GM18498 (cell line): ENCODE results near the gene ZNF775.
"Not testable (repeated sequence)": the region's sequence is repeated elsewhere in the genome, so short reads cannot be mapped to it uniquely, and the experiment has no call there.

Experiments used
- ATAC-seq: cut with Tn5 transposase; IDR thresholded peaks from one replicate; pipeline ENCODE4 v1.9.1; 2021; ENCODE audit warnings: mild to moderate bottlenecking, moderate library complexity; ENCODE audit not compliant: unreplicated experiment

The ZNF775 gene

DNA sequence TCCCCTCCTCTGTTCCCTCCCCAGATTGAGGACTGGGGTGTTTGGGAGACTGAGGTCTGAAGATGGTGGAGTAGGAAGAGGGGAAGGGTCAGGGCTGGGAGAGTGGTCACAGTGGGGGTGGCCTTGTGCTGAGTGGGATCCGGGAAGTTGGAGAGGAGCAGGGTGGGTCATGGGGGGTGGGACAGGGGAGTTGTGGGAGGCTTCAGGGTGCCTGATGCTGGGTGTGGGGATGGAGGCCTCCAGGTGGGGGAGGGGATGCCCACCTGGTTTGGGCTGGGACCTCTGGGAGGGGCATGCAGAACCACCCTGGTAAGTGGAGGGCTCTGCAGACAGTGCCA, 2.6 kb downstream of the ZNF775 start:
- ATAC-seq = no peak

DNA sequence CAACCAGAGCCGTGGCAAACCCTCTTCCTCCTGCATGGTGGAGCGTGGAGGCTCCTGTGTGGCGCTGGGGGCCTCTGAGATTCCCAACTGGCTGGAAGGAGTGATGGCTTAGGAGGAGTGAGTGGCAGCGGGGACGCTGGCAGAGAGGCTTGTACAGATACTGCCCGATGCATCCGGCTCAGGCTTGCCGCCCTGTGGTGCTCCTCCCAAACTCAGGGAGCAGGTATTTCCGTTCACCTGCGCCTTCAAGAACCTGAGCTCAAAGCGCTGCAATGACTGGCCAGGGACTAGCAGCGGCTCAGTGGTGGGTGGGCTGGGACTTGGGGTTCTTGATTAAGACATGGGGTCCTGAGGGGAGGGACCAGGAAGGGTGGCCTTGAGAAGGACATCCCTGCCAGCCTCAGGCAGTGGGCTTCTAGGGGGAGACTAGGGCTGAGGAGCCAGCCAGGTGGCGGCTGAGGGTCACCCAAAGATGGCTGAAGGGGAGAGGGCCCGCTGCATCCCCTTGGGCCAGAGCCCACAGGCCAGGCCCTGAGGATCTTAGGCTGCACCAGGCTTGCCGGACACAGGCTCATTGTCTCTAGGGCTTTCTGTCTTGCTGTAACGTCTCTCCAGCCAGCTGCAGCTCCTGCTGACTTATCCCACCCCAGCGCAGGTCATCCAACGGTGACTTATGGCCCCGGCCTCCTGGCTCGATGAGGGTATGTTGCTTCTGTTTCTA, 3.2 kb downstream of the ZNF775 start:
- no peak for ATAC-seq

DNA sequence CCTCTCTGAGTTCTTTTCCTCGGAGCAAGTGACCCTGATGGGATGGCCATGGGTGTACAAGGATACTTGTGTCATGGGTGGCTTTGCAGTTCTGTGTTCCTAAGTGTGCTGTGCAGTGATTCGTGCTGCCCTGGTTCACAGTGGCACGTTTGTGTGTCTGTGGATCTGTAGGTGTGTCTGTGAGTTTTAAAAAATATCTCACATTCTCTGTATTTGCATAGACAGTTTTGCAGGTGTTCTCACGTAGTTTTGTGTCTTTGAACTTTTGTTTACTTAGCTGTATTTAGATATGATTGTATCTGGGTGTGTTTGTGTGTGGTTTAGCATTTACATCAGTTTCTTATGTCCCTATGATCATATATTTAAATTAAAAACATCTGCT, 3.7 kb downstream of the ZNF775 start:
- no peak for ATAC-seq

DNA sequence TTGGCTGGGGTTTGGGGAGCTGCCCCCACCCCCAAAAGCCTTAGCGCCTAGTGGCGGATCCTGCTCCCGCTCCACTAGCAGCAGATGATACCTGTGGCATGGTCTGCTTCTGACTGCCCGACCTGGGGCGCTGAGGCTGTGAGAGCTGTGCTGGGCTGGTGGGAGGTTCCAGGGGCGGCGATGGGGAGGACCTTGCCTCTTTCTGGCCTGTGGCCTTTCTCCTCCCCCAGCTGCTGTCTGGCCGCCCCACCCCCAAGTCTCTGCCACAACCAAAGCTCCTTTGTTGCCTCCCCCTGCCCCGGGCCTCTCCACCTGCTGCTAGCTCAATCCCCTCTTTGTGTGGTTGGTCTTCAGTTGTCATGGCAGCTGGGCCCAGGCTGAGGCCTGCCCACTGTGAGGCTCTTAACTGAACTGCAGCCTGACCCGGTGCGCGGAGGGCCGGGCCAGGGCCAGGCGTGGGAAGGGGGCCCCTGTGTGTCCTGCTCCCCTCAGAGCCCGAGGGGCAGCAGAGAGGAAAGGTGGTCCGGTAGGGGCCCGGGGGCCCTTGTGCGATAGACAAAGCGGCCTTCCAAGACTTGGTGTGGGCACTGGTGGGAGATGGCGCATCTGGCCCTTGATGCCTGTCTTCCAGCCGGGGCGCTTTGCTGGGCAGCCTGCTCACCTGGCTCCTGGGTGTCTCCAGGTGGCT, 4.7 kb downstream of the ZNF775 start:
- ATAC-seq = no peak

DNA sequence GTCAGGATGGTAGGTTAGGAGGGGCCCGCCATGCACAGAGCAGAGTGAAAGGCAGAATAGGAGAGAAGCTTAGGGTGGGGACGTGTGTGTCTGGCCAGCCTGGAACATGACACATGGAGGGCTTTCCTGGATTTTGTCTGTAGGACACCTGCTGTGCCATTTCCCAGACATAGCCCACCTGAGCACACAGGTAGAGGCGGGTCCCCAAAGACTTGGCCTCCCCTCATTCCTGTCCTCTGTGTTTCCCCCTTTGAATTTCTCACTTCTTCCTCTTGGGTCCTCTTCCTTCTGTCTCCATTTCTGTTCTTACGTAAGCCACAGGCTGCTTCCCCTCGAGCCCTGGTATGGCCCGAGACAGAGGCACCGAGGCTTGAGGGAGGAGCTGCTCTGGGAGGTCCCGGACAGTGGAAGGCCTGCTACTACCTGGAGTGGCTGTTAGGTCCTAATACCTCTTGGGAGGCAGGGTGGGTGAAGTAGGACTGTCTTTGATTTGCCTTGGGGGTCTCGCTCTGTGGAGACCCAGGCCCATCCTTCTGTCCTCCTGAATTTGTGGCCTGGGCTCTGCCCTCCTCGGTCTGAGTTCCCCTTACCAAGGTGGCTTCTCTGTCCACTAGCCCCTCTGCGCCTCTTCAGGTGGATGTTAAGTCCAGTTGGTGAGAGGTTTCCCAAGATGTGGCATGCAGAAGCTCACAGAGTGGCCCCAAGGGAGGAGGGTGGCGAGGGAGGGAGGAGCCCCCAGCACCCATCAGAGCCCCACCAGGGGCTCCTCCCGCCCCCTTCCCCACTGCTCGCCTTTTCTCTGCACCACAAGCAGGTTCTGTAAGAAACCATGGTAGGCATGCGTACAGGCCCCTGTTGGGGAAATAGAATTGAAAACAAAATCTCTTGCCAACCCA, 5.5 kb downstream of the ZNF775 start:
- ATAC-seq = no peak

DNA sequence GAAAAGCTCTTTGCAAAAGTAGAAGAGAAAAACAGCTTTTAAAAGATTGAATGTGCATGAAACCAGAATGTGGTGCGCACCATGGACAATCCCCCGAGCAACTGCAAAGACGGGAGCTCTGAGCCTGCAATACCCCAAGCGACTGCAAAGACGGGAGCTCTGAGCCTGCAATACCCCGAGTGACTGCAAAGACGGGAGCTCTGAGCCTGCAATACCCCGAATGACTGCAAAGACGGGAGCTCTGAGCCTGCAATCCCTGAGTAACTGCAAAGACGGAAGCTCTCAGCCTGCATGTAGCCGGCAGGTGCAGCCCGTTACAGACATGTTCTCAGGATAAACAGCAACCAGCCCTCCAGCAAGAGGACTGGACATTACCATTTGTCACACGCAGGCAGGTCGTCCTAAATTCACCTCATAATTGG, 6.2 kb downstream of the ZNF775 start:
- ATAC-seq = no peak

DNA sequence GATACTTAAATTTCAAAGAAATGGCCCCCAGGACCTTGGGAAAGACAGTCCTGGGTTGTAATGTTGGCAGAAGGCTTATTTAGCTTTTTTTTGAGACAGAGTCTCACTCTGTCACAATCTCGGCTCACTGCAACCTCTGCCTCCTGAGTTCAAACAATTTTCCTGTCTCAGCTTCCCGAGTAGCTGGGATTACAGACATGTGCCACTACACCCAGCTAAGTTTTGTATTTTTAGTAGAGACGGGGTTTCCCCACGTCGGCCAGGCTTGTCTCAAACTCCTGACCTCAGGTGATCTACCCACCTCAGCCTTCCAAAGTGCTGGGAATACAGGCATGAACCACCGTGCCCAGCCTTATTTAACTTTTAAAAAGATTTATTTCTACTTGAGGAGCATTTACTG, 6.8 kb downstream of the ZNF775 start:
- ATAC-seq = not testable (repeated sequence)

DNA sequence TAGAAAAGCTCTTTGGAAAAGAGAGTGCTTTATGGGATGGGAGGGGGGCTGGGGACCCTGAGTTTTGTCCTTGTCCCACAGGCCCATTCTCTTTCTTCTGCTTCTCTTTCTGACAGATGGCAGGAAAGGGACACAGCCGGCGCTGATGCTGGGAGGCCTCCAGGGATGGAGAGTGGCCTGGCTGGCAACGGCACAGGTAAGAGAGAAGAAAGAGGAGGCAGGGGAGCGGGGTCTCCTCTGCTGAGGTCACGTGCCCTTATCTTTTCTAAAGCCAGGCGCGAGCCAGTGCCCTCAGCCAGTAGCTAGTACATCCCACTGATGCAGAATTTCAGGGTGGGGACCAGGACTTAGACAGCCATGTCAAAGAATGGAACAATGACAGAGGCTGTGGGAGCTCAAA, 9.2 kb downstream of the ZNF775 start:
- no peak for ATAC-seq

DNA sequence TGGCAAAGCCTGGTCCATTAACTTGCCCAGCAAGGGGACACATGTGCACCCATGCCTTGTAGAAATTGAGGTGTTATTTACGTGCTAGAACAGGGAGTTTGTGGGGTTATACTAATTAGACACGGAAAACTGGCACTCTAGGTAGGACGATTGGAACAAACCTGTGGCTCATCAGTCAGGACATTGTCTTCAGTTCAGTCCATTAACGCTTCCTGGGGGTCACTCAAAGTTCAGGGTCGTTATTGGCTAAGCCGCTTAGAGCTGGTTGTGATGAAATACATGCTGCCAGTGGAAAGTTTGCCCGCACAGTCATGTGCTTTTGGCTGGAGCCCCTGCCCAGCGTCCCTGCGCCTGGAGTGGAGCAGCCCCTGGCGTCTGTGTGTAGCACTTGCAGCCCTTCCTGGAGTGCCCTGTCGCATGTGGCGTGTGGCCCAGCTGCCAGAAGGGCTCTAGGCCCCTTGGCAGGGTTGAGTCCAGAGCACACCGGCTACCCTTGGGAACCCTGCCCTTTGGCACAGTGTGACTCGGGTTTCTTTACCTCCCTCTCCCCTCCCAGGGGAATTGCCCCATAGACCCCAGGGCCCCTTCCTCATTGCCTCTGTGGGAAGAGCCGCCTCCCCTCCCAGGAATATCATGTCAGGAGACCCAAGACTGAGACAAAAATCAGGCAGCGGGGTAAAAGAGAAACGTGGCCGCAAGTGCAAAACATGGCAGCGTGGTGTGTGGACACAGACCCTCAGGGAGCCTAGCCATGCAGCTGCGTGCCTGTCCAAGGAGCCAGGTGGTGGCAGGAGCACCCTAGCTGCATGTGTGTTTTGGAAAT, 9.8 kb downstream of the ZNF775 start:
- no peak for ATAC-seq

DNA sequence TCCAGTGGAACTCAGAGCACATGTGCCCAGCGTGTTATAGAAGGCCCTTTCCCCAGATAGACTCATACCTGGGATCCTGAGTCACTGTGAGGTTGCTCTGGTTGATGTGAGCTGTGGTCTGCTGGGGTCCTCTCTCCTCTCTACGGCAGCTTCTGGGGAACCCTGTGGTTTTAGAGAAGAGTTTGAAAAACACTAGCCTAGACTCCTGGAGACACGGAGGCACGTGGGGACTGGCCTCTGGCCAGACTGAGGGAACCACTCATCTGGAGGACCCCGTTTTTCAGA, 10.3 kb downstream of the ZNF775 start:
- no peak for ATAC-seq

DNA sequence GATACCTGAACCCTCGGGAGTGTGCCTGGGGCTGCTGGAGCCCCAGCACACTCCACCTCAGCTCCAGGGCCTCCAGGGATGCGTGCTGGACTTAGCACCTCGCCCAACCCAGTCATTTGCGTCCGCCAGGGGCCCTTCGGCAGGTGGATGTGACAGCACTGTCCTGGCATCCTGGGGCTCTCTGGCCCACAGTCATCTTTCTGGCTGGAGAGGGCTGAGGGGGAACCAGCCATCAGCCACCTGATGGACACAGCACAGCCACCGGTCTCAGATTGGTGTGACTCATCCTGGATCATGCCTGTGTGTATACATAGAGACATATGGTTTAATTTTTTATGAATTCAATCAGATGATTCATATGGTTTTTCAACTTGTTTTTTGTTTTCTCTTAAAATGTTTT, 11.1 kb downstream of the ZNF775 start:
- no peak for ATAC-seq

DNA sequence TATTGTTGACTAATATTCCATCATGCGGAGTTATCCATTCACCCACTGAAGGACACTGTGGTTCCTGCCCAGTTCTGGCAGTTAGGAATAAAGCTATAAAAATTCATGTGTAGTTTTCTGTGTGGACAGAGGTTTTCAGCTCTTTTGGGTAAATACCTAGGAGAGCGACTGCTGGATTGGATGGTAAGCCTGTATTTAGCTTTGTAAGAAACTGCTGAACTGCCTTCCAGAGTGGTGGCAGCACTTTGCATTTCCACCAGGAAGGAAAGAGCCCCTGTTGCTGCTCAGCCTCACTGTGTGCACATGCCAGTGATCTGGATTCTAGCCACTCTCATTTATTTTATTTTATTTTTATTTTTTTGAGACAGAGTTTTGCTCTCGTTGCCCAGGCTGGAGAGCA, 14.2 kb downstream of the ZNF775 start:
- ATAC-seq = no peak

DNA sequence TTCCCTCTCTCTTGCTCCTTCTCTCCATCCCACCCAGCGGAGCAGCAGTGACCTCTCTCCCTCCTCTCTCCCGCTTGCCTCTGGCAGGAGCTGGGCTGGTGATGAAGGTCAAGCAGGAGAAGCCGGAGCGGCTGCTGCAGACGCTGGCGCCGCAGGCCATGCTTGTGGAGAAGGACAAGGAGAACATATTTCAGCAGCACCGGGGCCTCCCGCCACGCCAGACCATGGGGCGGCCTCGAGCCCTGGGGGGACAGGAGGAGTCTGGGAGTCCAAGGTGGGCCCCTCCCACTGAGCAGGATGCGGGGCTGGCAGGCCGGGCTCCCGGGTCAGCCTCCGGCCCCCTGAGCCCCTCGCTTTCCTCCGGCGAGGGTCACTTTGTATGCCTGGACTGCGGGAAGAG, 17.3 kb downstream of the ZNF775 start:
- no peak for ATAC-seq

DNA sequence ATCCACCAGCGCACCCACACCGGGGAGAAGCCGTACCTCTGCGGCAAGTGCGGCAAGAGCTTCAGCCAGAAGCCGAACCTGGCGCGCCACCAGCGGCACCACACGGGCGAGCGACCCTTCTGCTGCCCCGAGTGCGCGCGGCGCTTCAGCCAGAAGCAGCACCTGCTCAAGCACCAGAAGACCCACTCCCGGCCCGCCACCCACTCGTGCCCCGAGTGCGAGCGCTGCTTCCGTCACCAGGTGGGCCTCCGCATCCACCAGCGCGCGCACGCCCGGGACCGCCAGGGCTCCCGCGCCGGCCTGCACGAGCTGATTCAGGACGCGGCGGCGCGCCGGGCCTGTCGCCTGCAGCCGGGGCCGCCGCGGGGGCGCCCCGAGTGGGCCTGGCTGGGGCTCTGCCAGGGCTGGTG, 17.7 kb downstream of the ZNF775 start:
- ATAC-seq = no peak

DNA sequence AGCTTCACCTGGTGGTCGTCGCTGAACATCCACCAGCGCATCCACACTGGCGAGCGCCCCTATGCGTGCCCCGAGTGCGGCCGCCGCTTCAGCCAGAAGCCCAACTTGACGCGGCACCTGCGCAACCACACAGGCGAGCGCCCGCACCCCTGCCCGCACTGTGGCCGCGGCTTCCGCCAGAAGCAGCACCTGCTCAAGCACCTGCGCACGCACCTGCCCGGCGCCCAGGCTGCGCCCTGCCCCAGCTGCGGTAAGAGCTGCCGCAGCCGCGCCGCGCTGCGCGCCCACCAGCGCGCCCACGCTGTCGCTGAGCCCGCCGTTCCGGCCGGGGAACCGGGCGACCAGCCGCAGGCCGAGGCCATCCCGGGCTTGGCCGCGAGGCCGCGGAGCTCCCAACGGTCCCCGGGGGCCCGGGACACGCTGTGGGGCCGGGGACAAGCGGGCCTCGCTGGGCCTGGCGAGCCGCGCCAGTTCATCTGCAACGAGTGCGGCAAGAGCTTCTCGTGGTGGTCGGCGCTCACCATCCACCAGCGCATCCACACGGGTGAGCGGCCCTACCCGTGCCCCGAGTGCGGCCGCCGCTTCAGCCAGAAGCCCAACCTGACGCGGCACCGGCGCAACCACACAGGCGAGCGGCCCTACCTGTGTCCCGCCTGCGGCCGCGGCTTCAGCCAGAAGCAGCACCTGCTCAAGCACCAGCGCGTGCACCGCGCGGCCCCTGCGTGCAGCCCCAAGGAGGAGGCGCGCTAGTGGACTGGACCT, 18.4 kb downstream of the ZNF775 start:
- no peak for ATAC-seq

DNA sequence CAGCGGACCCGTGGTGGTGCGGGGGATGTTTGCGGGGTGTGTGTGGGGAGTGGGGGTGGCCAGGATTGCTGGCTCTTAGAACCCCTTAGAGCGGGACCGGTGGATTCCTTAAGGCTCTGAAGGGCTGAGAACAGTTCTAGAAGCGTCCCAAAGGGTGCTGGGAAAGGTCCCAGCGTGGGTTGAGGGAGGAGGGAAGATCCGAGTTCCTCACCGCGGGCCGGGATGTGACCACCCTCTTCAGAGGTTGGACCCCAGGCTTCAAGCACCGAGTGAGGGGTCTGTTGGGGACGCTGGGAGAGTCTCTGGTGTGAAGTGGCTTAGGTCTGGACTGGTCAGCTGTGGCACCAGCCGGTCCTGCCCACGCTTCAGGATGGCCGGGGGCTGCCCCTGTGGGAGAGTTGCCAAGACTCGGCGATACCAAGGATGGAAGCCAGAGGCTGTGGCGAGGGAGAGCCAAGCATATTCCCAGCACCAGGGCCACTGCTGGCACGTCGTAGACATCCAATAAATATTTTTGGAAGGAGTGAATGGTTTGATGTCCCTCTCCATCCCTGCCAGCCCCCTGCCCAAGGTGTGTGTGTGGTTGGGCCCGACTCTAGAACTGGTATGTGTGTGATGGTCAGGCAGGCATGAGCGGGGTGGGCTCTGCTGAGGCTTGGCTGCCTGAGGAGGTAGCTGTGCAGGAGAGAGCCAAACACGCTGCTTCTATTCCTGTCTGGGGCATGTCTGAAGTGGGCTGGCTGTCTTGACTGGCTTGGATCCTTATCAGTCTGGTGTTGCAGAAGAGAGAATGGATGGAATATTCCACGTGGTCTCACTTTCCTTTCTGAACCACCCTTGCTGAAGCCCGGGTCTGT, 19.2 kb downstream of the ZNF775 start:
- no peak for ATAC-seq

DNA sequence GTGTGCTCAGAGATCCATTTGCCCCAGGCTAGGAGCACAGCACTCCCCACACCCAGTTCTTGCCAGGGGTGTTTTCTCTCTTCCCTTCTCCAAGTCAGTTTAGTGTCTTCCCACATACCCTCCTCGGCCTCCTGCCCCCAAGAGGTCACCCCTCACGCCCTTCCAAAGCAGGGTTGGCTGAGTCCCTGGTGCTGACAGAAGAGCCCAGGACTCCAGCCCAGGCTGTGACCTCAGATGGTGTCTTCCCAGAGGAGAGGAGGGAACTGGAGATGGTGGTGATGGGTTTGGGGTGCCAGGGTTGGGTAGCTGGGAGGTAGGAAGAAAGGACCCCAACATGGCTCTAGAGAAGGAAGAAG, 19.8 kb downstream of the ZNF775 start:
- no peak for ATAC-seq

DNA sequence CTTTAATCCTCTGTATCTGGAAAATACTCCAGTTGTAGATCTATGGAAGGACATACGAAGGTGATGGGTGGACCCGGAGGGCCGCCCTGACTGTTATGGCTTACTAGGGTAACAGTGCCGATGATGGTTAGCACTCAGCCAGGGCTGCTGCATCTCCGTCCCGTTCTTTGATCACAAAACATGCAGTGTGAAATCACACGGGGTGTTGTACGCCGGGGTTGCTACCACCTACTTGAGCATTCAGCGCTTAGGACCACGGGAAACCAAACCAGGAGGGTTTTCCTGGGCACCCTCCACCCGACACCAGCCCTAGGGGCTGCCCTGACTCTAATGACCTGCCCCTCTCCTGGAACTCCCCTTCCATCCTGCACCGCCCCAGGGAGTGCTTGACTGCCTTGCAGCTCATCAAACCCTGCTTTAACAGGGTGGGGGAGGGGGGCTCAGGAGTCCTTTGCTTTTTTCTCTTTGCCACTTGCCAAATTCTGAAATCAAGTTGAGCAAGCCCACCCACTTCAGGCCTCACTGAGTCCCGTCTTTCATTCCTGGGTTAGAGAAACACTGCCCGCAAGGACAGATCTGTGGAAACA, 20.4 kb downstream of the ZNF775 start:
- ATAC-seq = no peak
